Stimulated activated CD8-positive, alpha-beta memory T cell treated with anti-CD3 and anti-CD28 coated beads, Interleukin-15, amount 100 ng/mL, for 48 hours (primary cell): ENCODE results near the gene HIGD2A.

Experiments used
- DNase-seq, 2 donors: peaks; one replicate each; pipeline ENCODE4 v3.0.0-alpha.2; 2020; ENCODE audit warnings: low read depth in 2 of 2

The HIGD2A gene

GRCh38 chr5:176369934-176370711, 18.4 kb upstream of the HIGD2A start:
- DNase-seq, result no peak

DNA sequence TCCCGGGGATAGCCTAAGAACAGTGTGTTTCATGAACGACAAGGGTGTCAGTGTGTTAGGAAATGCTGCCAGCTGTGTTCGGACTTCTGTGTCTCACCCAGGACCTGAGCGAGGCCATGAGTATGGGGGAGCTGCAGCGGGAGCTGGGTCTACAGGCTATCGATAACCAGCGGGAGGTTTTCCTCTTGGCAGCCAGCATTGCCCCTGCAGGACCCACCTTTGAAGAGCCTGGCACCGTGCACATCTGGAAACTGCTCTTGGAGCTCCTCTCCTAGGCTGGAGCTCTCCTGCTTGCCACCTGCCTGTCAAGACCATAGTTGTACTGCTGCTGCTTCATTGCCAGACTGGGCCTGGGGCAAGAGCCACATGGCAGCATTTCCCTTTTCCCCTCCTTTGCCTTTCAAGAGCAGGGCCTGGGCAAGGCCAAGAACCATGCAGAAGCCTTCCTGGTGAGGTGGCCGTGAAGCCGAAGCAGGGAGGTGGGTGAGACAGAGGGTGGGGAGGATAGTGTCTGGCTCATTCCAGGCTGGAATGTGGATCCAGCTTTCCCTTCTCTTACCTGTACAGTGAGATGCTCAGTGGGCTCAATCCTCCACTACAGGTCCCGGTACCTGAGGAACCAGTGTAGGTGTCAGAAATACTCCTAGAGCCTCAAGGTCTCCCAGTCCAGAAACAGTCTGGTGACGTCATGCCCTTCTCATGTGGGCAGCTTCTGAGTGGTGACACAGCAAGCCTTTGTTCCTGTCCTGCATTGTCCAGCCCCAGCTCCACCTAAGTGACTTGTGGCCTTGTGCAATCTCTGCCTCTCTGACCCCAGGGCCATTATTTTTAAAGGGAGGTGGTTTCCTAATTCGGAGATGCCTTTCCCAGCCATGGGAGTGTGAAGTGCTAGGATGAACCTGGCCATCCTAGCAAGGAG, 16.7 kb upstream of the HIGD2A start:
- no peak for DNase-seq

- no peak for DNase-seq
Observed at GRCh38 chr5:176373100-176373818, 15.3 kb upstream of the HIGD2A start.

- DNase-seq, result no peak
Observed at GRCh38 chr5:176379881-176380280, 8.7 kb upstream of the HIGD2A start.

DNA sequence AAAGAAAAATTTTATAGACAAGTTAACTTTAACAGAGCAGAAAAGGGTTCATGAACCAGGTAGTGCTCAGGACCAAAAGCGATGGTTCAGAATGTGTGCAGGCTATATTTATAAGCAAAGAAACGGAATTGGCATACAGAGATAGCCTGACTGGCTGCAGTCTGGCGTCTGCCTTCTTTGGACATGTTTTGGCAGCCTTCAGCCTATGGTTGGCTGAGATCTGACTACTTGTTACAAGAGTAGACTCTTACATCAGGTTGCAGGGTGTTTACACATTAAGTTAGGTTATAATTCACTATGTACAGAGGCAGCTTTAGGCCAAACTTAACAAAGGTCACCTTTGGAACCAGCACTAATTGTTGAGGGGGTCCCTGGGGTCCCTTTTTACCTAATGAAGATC, 7.1 kb upstream of the HIGD2A start:
- DNase-seq, result no peak

- DNase-seq, result no peak
Observed at GRCh38 chr5:176381979-176382378, 6.6 kb upstream of the HIGD2A start.

DNA sequence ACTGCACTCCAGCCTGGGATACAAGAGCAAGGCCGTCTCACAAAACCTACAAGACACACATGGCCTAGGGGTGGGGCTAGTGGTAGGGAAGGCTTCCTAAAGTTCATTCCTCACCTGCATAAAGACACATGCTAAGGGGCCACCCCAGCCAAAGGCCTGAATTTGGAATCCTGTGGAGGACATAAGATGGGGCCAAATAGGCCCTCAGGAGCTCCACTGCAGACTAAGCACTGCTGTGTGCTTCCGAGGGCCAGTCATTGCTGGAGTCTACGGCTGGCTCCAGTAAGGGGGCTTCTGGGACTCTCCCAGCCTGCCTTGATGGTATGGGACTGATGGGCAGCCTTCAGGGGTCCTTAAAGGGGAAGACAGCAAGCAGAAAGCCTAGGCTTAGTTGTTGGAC, 5.8 kb upstream of the HIGD2A start:
- DNase-seq, result no peak

DNA sequence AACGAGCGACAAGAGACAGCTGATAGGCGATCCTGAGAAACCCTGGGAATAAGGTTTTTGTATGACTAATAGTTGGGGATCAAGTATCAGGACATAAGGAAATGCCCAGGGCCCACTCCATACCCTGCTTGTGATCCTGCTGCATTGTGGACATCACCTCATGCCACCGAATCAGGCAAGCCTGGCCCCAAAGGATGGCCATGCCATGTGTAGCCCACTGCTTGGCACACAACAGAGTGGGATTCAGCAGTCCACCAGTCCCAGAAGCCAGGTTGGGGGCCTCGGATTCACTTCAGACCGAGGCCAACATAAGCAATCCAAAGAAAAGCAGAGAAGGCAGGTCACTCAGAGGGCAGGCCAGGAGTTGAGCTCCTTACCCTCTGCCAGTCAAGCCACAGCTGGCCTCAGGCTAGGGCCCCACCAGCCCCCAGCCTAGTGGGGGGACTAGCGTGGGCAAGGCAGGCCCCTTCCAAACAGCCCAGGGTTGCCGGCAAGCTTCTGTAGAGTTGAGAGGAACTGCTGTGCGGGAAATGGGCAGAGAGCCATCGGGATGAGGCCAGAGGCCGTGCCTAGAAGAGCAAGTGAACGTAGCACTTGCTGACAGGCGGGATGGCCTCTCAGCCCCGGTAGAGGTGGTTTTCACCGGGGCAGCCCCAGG, 5.2 kb upstream of the HIGD2A start:
- DNase-seq, result no peak

- DNase-seq, result no peak
Observed at GRCh38 chr5:176383961-176384360, 4.6 kb upstream of the HIGD2A start.

DNA sequence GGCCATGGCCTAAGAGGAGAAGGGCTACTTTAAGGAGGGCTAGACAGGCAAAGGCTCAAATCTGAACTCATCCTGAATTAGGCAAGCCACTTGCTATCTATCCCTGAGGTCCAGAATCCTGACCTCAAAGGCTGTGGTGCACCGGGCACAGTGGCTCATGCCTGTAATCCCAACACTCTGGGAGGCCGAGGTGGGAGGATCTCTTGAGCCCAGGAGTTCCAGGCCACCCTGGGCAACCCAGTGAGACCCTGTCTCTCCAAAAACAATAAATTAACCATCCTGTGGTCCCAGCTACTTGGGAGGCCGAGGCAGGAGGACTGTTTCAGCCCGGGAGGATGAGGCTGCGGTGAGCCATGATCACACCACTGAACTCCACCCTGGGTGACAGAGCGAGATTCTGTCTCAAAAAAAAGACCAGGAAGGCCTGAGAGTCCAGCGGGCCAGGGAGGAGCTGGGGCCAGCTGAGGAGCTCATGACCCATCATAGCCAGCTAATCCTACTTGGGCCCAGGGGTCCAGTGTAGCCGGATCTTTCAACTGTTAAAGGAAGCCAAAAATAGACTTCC, 4.1 kb upstream of the HIGD2A start:
- DNase-seq, result no peak

GRCh38 chr5:176384991-176385390, 3.6 kb upstream of the HIGD2A start:
- no peak for DNase-seq

DNA sequence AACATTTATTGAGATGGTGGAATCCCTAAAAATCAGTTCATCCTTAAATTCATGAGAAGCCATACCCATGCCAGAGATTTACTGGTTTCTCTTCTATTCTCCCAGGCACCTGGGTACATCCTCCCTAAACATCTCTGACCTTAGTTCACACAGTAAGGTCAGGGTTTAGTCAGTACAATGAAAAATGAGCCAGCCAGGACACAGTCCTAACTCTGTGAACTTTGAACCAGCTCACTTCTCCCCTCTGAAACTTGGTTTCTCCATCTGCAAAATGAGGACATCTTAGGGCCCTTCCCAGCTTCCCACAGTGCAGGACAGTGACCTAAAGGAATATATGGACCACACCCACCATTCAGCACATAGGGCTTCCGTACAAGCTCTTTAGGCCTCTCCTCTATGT, 2.1 kb upstream of the HIGD2A start:
- no peak for DNase-seq

DNA sequence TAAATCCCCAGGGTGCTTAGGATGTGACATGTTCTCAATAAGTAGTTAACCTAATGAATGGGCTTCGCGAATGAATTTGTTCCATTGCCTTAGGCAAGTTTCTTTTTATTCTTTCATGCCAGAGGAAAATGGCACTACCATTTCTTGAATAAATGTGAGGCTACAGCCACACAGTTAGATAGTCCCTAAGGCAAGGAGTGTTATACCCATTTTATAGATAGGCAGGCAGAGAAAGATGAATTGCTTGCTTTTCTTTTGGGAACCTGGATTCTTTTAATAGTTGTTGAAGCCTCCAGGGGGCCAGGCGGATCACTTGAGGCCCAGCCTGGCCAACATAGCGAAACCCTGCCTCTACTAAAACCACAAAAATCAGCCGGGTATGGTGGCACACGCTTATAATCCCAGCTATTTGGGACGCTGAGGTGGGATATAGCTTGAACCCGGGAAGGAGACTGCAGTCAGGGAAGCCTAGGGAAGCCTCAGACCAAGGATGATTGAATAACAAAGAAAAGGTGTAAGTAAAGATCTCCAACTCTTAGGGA, 1.1 kb upstream of the HIGD2A start:
- DNase-seq, result no peak

GRCh38 chr5:176388003-176388443, 528 bp upstream of the HIGD2A start:
- no peak for DNase-seq

DNA sequence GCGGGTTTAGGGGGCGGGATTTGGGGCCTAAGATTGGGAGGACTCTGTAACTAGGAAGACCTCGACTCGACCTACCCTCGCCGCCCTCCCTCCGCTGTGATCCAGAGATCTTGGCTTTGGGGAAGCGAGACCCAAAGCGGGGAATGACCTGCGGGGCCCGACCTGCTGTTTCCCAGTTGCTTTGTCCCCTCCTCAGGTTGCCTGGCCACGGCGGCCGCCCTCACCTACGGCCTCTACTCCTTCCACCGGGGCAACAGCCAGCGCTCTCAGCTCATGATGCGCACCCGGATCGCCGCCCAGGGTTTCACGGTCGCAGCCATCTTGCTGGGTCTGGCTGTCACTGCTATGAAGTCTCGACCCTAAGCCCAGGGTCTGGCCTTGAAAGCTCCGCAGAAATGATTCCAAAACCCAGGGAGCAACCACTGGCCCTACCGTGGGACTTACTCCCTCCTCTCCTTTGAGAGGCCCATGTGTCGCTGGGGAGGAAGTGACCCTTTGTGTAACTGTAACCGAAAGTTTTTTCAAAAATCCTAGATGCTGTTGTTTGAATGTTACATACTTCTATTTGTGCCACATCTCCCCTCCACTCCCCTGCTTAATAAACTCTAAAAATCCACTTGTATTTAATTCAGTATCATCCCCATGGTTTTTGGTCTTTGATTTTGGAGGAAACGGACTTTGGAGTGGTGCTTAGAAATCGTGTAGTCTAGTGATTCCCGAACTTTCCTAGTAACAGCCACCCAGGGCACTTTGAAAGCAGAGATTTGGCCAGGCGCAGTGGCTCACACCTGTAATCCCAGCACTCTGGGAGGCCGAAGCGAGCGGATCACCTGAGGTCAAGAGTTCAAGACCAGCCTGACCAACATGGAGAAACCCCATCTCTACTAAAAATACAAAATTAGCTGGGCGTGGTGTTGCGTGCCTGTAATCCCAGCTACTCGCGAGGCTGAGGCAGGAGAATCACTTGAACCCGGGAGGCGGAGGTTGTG, 878 bp downstream of the HIGD2A start:
- no peak for DNase-seq

DNA sequence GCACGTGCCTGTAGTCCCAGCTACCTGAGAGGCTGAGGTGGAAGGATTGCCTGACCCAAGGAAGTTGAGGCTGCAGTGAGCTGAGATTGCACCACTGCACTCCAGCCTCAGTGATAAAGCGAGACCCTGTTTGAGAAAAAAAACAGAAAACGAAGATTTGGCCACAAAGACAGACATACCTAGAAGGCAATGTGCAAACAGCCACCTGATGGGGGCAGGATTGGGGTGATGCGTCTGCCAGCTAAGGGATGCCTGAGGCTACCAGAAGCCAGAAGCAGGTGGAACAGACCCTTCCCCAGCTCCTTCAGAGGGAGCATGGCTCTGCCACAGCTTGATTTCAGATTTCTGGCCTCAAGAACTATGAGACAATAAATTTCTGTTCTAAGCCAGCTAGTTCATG, 2.9 kb downstream of the HIGD2A start:
- DNase-seq, result no peak

DNA sequence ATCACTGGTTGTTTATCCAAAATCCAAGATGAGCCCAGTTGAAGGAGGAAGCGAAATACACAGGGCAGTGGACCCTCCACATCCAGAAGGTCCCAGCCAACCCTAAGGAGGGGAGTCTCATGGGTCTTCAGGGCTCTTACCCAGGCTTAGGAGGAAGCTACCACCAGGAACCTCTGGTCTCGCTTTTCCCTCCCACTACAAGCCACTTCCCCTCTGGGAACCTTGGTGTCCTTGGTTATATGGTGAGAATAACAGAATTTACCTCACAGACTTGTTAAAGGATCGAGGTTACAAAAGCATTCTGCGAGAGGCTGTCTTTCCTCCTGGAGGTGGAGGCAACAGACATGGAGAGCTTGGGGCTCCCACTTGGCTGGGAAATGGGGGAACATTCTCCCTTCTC, 3.4 kb downstream of the HIGD2A start:
- no peak for DNase-seq

DNA sequence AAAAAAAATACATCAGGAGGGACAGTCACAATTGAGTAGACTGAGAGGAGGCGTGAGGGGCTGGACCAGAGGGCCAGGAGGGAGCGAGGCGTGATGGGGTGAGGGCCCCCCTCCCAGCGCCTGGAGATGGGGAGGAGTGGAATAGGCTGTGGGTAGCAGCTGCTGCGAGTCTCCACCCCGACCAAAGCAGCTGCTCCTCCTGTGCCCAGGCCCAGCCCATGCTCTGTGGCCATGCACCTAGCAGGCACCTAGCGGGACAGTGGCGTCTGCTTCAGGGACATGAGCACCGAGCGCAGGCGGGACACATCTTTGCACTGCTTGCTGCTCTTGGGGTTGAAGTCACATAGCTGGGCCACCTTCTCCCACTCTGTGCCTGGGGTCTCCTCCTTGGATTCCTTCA, 4.0 kb downstream of the HIGD2A start:
- no peak for DNase-seq

GRCh38 chr5:176394096-176394495, 5.5 kb downstream of the HIGD2A start:
- no peak for DNase-seq
